ENCODE data around the gene CAPN10.

GRCh38 chr2:240578110-240578450 is 8.5 kb upstream of the CAPN10 start:
- TF ChIP-seq POLR2A (IDR thresholded peaks at IDR 0.05) (no peak), CTCF (IDR thresholded peaks at IDR 0.05) (no peak)
